Measurements from ENCODE around the gene TOP3A.

- TF ChIP-seq CTCF (IDR thresholded peaks at IDR 0.05) (no peak), POLR2A (IDR thresholded peaks at IDR 0.05) (no peak)
These were observed 49.4 kb upstream of the TOP3A start for GRCh38 chr17:18364166-18364565.
